HepG2 (cell line): ENCODE measurements around the gene AMIGO3. TPM values are rescaled to one million over a fixed set of nuclear protein-coding genes. Genes with fewer than 3 reads are reported as not detected.
A peak's percentile ranks its signal among the peaks of the same experiment; 100 is the strongest.

Source experiments
- ATAC-seq: fragments of 200-7000 bp; cut with Tn5 transposase; 3 replicates; pipeline ENCODE4 v1.9.1; 2020; ENCODE audit warnings: mild to moderate bottlenecking, moderate library complexity
- BruUV-seq: library from RNA; stranded (reverse); fragments of 400-500 nt; replicated peaks from 2 replicates; lab custom pipeline; 2021; lab: Mats Ljungman, UMichigan
- CTCF ChIA-PET: fragments of 300-600 bp; formaldehyde crosslinking; extraction: SDS; loops from one replicate; lab custom pipeline; 2021; ENCODE audit warnings: low total read pairs, inconsistent platforms, low intra/inter-chr PET ratio; lab: Yijun Ruan, JAX
- POLR2A ChIA-PET: fragments of 350-600 bp; sonication (Branson Sonifier 250); formaldehyde crosslinking; loops from one replicate; lab custom pipeline; 2020; ENCODE audit warnings: antibody characterized with exemption, inconsistent platforms; lab: Yijun Ruan, JAX
- DNase-seq: peaks from one replicate; pipeline ENCODE4 v3.0.0-alpha.2; 2015; ENCODE audit warnings: low spot score
- FAIRE-seq: peaks from 3 replicates; lab custom pipeline; 2011; peaks lifted over from hg19 to GRCh38; lab: Jason Lieb, UNC
- H2AFZ ChIP-seq: one replicate; pipeline ENCODE4 v1.6.1; 2011; ENCODE audit warnings: low read length, inconsistent platforms
- H3K27ac ChIP-seq: fragments of 300-600 bp; 3 replicates; pipeline ENCODE4 v1.8.0; 2011; ENCODE audit warnings: mixed run types, mild to moderate bottlenecking, mixed read lengths, low read length, inconsistent platforms; ENCODE audit not compliant: insufficient read depth; ENCODE audit errors: extremely low read length
- H3K27me3 ChIP-seq, 2 experiments: fragments of 200-600 bp in 1 of 2; 2 replicates in 1 of 2; 3 replicates in 1 of 2; pipeline versions ENCODE4 v1.6.0 to v1.8.0; 2011; ENCODE audit warnings: low read length in 2 of 2, mild to moderate bottlenecking in 2 of 2, moderate library complexity in 2 of 2, inconsistent platforms in 1 of 2; ENCODE audit not compliant: insufficient read depth in 2 of 2, control insufficient read depth in 1 of 2
- H3K36me3 ChIP-seq, 2 experiments: fragments of 200-600 bp in 1 of 2; replicated peaks in 1 of 2; 2 replicates in 1 of 2; 3 replicates in 1 of 2; pipeline versions ENCODE4 v1.5.1 to v1.8.0; 2011; ENCODE audit warnings: low read length in 2 of 2, inconsistent platforms in 1 of 2; ENCODE audit not compliant: insufficient read depth in 2 of 2, control insufficient read depth in 1 of 2
- H3K4me1 ChIP-seq: 2 replicates; pipeline ENCODE4 v1.5.1; 2012; ENCODE audit warnings: low read length, inconsistent platforms; ENCODE audit not compliant: insufficient read depth
- H3K4me2 ChIP-seq: 2 replicates; pipeline ENCODE4 v1.6.0; 2011; ENCODE audit warnings: low read depth, low read length, inconsistent platforms
- H3K4me3 ChIP-seq, 3 experiments: fragments of 200-600 bp in 1 of 3; sonication (generic), shearing (Covaris generic) in 1 of 3; replicated peaks in 1 of 3; 2 replicates each; pipeline ENCODE4 v1.5.1; 2011 to 2016; ENCODE audit warnings: low read length in 3 of 3, inconsistent platforms in 2 of 3, low read depth in 2 of 3, mild to moderate bottlenecking in 2 of 3, control low read depth in 1 of 3, mixed read lengths in 1 of 3; ENCODE audit not compliant: insufficient read depth in 1 of 3
- H3K79me2 ChIP-seq: one replicate; pipeline ENCODE4 v1.6.1; 2011; ENCODE audit warnings: low read length, inconsistent platforms; ENCODE audit not compliant: insufficient read depth
- H3K9ac ChIP-seq: 2 replicates; pipeline ENCODE4 v1.6.0; 2011; ENCODE audit warnings: mild to moderate bottlenecking, low read depth, low read length, inconsistent platforms; ENCODE audit not compliant: insufficient read depth
- H3K9me3 ChIP-seq: 2 replicates; pipeline ENCODE4 v1.5.1; 2012; ENCODE audit warnings: mild to moderate bottlenecking, low read length
- H4K20me1 ChIP-seq: 2 replicates; pipeline ENCODE4 v1.6.0; 2011; ENCODE audit warnings: inconsistent platforms, mild to moderate bottlenecking, low read length, moderate library complexity; ENCODE audit not compliant: insufficient read depth
- EP300 ChIP-seq, 3 experiments: sonication (generic) in 1 of 3; formaldehyde crosslinking in 1 of 3; IDR thresholded peaks; 2 replicates each; pipeline versions ENCODE4 v1.5.1 to v1.6.1; 2011 to 2020; ENCODE audit warnings: low read depth in 2 of 3, low read length in 2 of 3, borderline replicate concordance in 1 of 3, improper control_type of control experiment in 1 of 3, mild to moderate bottlenecking in 1 of 3, missing genetic modification reagents in 1 of 3, moderate library complexity in 1 of 3
- FOXK1 ChIP-seq: sonication (generic); formaldehyde crosslinking; IDR thresholded peaks from 2 replicates; pipeline ENCODE4 v1.4.0; 2020; ENCODE audit warnings: low read depth, missing genetic modification reagents, borderline replicate concordance
- HHEX ChIP-seq: IDR thresholded peaks from 2 replicates; pipeline ENCODE4 v1.6.1; 2016; ENCODE audit warnings: control low read depth
- HOXA3 ChIP-seq: sonication (generic); formaldehyde crosslinking; IDR thresholded peaks from 2 replicates; pipeline ENCODE4 v1.5.0; 2020; ENCODE audit warnings: missing genetic modification reagents
- KAT2B ChIP-seq: fragments of 150-350 bp; IDR thresholded peaks from 2 replicates; pipeline ENCODE4 v1.6.1; 2014; ENCODE audit warnings: low read depth, low read length, borderline replicate concordance
- KDM2A ChIP-seq: sonication (generic); formaldehyde crosslinking; IDR thresholded peaks from 2 replicates; pipeline ENCODE4 v1.4.0; 2020; ENCODE audit warnings: low read depth, missing genetic modification reagents, borderline replicate concordance
- MIER2 ChIP-seq: IDR thresholded peaks from 2 replicates; pipeline ENCODE4 v1.6.1; 2016; ENCODE audit warnings: missing biosample characterization, missing genetic modification reagents
- MXD4 ChIP-seq: IDR thresholded peaks from 2 replicates; pipeline ENCODE4 v1.6.1; 2016; ENCODE audit warnings: mild to moderate bottlenecking, missing biosample characterization, missing genetic modification reagents
- PHF5A ChIP-seq: IDR thresholded peaks from one replicate; pipeline ENCODE4 v1.6.1; 2018; ENCODE audit warnings: low read depth, missing genetic modification reagents; ENCODE audit not compliant: unreplicated experiment
- PITX1 ChIP-seq: sonication (generic); formaldehyde crosslinking; IDR thresholded peaks from 2 replicates; pipeline ENCODE4 v1.5.1; 2020; ENCODE audit warnings: mild to moderate bottlenecking, missing genetic modification reagents
- REL ChIP-seq: sonication (generic); formaldehyde crosslinking; conservative IDR thresholded peaks from 2 replicates; pipeline ENCODE4 v1.8.0; 2022; ENCODE audit warnings: mild to moderate bottlenecking, missing genetic modification reagents, moderate library complexity
- YEATS2 ChIP-seq: sonication (generic); formaldehyde crosslinking; IDR thresholded peaks from 2 replicates; pipeline ENCODE4 v1.4.0; 2020; ENCODE audit warnings: missing genetic modification reagents, borderline replicate concordance
- ZFX ChIP-seq: sonication (generic); formaldehyde crosslinking; IDR thresholded peaks from 2 replicates; pipeline ENCODE4 v1.4.0; 2020; ENCODE audit warnings: mild to moderate bottlenecking, low read depth, missing genetic modification reagents, moderate library complexity
- ZFYVE20 ChIP-seq: sonication (generic); formaldehyde crosslinking; IDR thresholded peaks from 2 replicates; pipeline ENCODE4 v1.8.0; 2023; ENCODE audit warnings: low read depth, mild to moderate bottlenecking, moderate library complexity, missing genetic modification reagents, borderline replicate concordance
- ZNF232 ChIP-seq: sonication (generic); formaldehyde crosslinking; IDR thresholded peaks from 2 replicates; pipeline ENCODE4 v1.4.0; 2020; ENCODE audit warnings: missing genetic modification reagents, borderline replicate concordance
- ZNF614 ChIP-seq: IDR thresholded peaks from 2 replicates; pipeline ENCODE4 v1.6.1; 2018; ENCODE audit warnings: missing biosample characterization, missing genetic modification reagents, inconsistent platforms, borderline replicate concordance
- WGBS: methylation state at CpG from one replicate; pipeline ENCODE4 v1.1.6; 2017; ENCODE audit warnings: low lambda C conversion rate; 5-methylcytosine and 5-hydroxymethylcytosine counted together
- in situ Hi-C: cut with HindIII; loops from 2 replicates; pipeline ENCODE4 v1.10.0; 2017; ENCODE audit warnings: low pct_unique_long_range_greater_than_20kb; ENCODE audit not compliant: extremely low pct_ligation_motif_present
- intact Hi-C: fragments of 100-400 bp; cut with micrococcal nuclease; formaldehyde crosslinking; loops from one replicate; pipeline ENCODE4 v1.10.0; 2022; ENCODE audit not compliant: unreplicated experiment
- polyA plus RNA-seq, 8 experiments: library from polyadenylated mRNA; depleted of rRNA in 3 of 8; stranded (reverse) in 7 of 8; unstranded in 1 of 8; fragments of >200 nt; fragmentation: Illumina TruSeq in 4 of 8; extraction: Trizol in 4 of 8; gene quantifications; 2 replicates each; pipeline versions ENCODE4 v1.2.1 to v1.2.3, GENCODE V29; 2011 to 2016; ENCODE audit warnings: low read depth in 4 of 8, missing spikeins in 1 of 8, mixed read lengths in 1 of 8; ENCODE audit not compliant: insufficient read depth in 1 of 8
- total RNA-seq, 5 experiments: library from RNA; depleted of rRNA; stranded (reverse); fragments of >200 nt; fragmentation: Illumina TruSeq; extraction: Trizol; gene quantifications; 2 replicates each; pipeline ENCODE4 v1.2.3, GENCODE V29; 2016; ENCODE audit warnings: low read depth in 1 of 5
- TF ChIP-seq, protein P1 (sequence below): sonication (generic); IDR thresholded peaks from 2 replicates; pipeline ENCODE4 v1.6.1; 2016; ENCODE audit warnings: low read depth, borderline replicate concordance
- TF ChIP-seq, protein P2 (sequence below): IDR thresholded peaks from 2 replicates; pipeline ENCODE4 v1.6.1; 2018; ENCODE audit warnings: missing genetic modification reagents
- TF ChIP-seq, protein P3 (sequence below), 2 experiments: sonication (generic) in 1 of 2; formaldehyde crosslinking in 1 of 2; IDR thresholded peaks; 2 replicates each; pipeline versions ENCODE4 v1.4.0 to v1.6.1; 2018 to 2020; ENCODE audit warnings: missing genetic modification reagents in 2 of 2, borderline replicate concordance in 1 of 2, low read depth in 1 of 2, mild to moderate bottlenecking in 1 of 2, missing biosample characterization in 1 of 2
- TF ChIP-seq, protein P4 (sequence below): sonication (generic); formaldehyde crosslinking; IDR thresholded peaks from 2 replicates; pipeline ENCODE4 v1.8.0; 2022; ENCODE audit warnings: missing genetic modification reagents, low read depth, mild to moderate bottlenecking, borderline replicate concordance

AMIGO3 gene
- total and polyA plus RNA-seq, 2 of the 13 experiments (the other 11 are each of a cell fraction or from before 2014, with no cell fraction given), result 0.35 TPM; not detected in 1

DNA sequence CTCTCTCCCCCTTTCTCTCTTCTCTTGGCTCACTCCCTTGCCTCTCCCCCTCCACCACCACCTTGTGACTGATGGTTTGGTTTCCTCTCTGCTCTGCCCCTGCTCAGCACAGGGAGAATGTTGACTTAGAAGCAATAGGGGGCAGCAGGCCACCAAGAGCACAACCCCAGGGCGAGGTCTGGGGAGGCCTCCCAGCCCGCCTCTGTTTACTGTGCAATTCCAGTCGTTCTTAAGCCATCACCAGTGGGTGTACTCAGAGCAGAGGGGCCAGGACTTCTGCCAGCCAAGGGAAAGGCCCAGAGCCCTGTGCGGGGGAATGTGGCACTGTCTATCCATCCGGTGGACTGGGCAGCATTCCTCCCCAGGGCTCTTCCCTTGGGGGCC is 51.1 kb downstream of the AMIGO3 start:
- Histone ChIP-seq H3K27me3 (no peaks in the 10 kb centered on the region), H3K79me2 (no peaks in the 10 kb centered on the region), H3K4me1 (peaks cover 92% of the 10 kb centered on the region), H4K20me1 (no peaks in the 10 kb centered on the region), H3K36me3 (no peaks in the 10 kb centered on the region), H3K4me2 (peak overlapping the region; percentile 27), H3K9ac (no peak overlapping the region), H2AFZ (no peak overlapping the region), H3K27ac (peak overlapping the region; percentile 80), H3K4me3 (no peak overlapping the region), H3K9me3 (no peaks in the 10 kb centered on the region)
- intact Hi-C loops (loop anchor here (5.0 kb wide), 1 partner anchor 81 kb away; no protein-coding TSS in a partner anchor), in situ Hi-C loops (no loop called here)
- BruUV-seq, result no TSS peak
- peak; percentile 76 for DNase-seq
- WGBS, result 0% methylated on average over 5 of the region's 5 CpGs
- FAIRE-seq, result peak; percentile 82
- peak; percentile 56 for ATAC-seq
- ChIA-PET CTCF (no interaction called here), POLR2A (interaction anchor here (2.0 kb wide), 1 partner anchor 129 kb away, joined by 28 read pairs; no protein-coding TSS in a partner anchor)
- TF ChIP-seq HOXA3 (CRISPR knock-in tag) (peak; percentile 65), KAT2B (no peak), MIER2 (CRISPR knock-in tag) (peak; percentile 71), PITX1 (CRISPR knock-in tag) (peak; percentile 38; the same call in 1 of the 2 replicates), YEATS2 (CRISPR knock-in tag) (peak; percentile 69; the same call in 1 of the 2 replicates), KDM2A (peak; percentile 72), REL (CRISPR knock-in tag) (no peak), ZFX (peak; percentile 70), FOXK1 (CRISPR knock-in tag) (peak; percentile 79; the same call in 1 of the 2 replicates), ZNF614 (CRISPR knock-in tag) (peak; percentile 54; the same call in 1 of the 2 replicates), MXD4 (CRISPR knock-in tag) (0 out of 2 replicates have a peak, but pooled peaks have one; percentile 56), ZFYVE20 (no peak), EP300 (IDR thresholded peaks at IDR 0.05; ENCODE audit: low read depth in 2 of 2, low read length in 2 of 2) (peak in 1 of 2 experiments; percentile 74; a peak in 2 of 4 replicates), EP300 (CRISPR knock-in tag; IDR thresholded peaks at IDR 0.05; ENCODE audit: borderline replicate concordance) (peak; percentile 51; the same call in 1 of the 2 replicates), PHF5A (peak; percentile 82), HHEX (CRISPR knock-in tag) (peak; percentile 79; the same call in 1 of the 2 replicates), ZNF232 (CRISPR knock-in tag) (0 out of 2 replicates have a peak, but pooled peaks have one; percentile 4)
- TF ChIP-seq, protein P1, sequence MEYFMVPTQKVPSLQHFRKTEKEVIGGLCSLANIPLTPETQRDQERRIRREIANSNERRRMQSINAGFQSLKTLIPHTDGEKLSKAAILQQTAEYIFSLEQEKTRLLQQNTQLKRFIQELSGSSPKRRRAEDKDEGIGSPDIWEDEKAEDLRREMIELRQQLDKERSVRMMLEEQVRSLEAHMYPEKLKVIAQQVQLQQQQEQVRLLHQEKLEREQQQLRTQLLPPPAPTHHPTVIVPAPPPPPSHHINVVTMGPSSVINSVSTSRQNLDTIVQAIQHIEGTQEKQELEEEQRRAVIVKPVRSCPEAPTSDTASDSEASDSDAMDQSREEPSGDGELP, result peak; percentile 73; the same call in 1 of the 2 replicates
- TF ChIP-seq, protein P2, sequence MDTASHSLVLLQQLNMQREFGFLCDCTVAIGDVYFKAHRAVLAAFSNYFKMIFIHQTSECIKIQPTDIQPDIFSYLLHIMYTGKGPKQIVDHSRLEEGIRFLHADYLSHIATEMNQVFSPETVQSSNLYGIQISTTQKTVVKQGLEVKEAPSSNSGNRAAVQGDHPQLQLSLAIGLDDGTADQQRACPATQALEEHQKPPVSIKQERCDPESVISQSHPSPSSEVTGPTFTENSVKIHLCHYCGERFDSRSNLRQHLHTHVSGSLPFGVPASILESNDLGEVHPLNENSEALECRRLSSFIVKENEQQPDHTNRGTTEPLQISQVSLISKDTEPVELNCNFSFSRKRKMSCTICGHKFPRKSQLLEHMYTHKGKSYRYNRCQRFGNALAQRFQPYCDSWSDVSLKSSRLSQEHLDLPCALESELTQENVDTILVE (CRISPR knock-in tag), result peak; percentile 83; the same call in 1 of the 2 replicates
- TF ChIP-seq, protein P3, sequence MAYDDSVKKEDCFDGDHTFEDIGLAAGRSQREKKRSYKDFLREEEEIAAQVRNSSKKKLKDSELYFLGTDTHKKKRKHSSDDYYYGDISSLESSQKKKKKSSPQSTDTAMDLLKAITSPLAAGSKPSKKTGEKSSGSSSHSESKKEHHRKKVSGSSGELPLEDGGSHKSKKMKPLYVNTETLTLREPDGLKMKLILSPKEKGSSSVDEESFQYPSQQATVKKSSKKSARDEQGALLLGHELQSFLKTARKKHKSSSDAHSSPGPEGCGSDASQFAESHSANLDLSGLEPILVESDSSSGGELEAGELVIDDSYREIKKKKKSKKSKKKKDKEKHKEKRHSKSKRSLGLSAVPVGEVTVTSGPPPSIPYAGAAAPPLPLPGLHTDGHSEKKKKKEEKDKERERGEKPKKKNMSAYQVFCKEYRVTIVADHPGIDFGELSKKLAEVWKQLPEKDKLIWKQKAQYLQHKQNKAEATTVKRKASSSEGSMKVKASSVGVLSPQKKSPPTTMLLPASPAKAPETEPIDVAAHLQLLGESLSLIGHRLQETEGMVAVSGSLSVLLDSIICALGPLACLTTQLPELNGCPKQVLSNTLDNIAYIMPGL (CRISPR knock-in tag; IDR thresholded peaks at IDR 0.05; ENCODE audit: borderline replicate concordance in 1 of 2, low read depth in 1 of 2), result peak in 1 of 2 experiments; percentile 70; a peak in 2 of 4 replicates
- TF ChIP-seq, protein P4, sequence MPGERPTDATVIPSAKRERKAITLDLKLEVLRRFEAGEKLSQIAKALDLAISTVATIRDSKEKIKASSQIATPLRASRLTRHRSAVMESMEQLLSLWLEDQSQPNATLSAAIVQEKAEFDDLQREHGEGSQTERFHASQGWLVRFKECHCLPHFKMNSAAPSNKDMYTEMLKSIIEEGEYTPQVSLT (CRISPR knock-in tag), result no peak
